Measurements from ENCODE around the gene DPH2. TPM values are rescaled to one million over a fixed set of nuclear protein-coding genes. Genes with fewer than 3 reads are reported as not detected.

Gene DPH2
- total RNA-seq, 1 donor from 2014 or later, result 69.3 TPM

DNA sequence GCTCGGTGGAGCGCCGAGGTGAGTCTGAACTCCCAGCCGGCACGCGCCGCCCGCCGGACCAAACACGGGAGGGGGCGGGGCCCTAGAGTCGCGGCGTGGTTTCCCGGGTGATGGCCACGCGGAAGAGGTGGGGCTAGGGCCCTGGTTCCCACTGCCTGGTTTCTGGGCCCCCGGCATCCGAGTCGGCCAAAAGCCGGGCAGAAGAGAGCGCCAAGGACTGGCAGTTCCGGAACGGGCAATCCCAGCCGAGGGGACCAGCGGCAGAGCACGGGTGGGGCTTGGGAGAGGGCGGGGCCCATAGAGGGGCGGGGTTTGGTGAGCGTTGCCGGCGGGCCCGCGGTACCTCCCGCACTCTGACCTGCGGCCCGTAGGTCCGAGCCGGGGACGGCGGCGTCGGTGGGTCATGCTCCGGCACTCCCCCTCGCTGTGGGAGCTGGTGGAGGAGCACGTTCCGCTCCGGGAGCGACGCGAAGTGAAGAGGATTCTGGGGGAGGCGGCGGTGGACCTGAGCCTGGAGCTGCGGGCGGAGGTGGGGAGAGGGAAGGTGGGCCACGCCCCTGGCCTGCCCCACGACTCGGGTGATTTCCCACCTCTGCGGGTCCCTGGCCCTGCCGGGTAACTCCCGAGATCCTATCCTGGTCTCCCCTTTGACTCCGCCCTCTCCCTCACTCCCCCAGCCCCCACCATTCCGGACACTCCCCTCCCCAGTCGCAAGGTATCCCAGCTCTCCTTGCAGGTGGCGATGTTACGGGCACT lies 21.8 kb downstream of the DPH2 start, which contains the start of gene CCDC24:
Gene CCDC24, plus strand, starts transcription at position 124 of the 756 bp plus-strand sequence. Its CDS starts 280 bp downstream, at position 404.
- peak; percentile 69 to 95 for DNase-seq (ENCODE audit: low spot score in 2 of 2)
- no peaks in the 10 kb centered on the region for H3K36me3 ChIP-seq
- H3K27ac ChIP-seq, result peak within 1 kb of the TSS; percentile 72 to 80
- intact Hi-C loops (cut with DNase I), result loop anchor here (1.0 to 10.0 kb wide), 5 partner anchors 17 to 1657 kb away; partner anchors contain the start of genes ATP6V0B, FOXJ3 and IPO13
- peak within 1 kb of the TSS; percentile 71 to 72 for H3K4me3 ChIP-seq
- H3K27me3 ChIP-seq, result no peaks in the 10 kb centered on the region
- peaks cover 10 to 20% of the 10 kb centered on the region in 2 donors for H3K4me1 ChIP-seq
- TF ChIP-seq, protein P1, sequence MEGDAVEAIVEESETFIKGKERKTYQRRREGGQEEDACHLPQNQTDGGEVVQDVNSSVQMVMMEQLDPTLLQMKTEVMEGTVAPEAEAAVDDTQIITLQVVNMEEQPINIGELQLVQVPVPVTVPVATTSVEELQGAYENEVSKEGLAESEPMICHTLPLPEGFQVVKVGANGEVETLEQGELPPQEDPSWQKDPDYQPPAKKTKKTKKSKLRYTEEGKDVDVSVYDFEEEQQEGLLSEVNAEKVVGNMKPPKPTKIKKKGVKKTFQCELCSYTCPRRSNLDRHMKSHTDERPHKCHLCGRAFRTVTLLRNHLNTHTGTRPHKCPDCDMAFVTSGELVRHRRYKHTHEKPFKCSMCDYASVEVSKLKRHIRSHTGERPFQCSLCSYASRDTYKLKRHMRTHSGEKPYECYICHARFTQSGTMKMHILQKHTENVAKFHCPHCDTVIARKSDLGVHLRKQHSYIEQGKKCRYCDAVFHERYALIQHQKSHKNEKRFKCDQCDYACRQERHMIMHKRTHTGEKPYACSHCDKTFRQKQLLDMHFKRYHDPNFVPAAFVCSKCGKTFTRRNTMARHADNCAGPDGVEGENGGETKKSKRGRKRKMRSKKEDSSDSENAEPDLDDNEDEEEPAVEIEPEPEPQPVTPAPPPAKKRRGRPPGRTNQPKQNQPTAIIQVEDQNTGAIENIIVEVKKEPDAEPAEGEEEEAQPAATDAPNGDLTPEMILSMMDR (IDR thresholded peaks at IDR 0.05), result no peak
- no peaks in the 10 kb centered on the region for H3K9me3 ChIP-seq

- intact Hi-C loops (cut with DNase I), result loop anchor here (5.0 to 10.0 kb wide), 2 partner anchors 45 to 1658 kb away; partner anchors contain the start of genes FOXJ3 and IPO13
- no peak for DNase-seq (ENCODE audit: low spot score in 2 of 2)
- Histone ChIP-seq H3K9me3 (no peaks in the 10 kb centered on the region), H3K4me3 (peak overlapping the region; percentile 71 to 72), H3K27me3 (no peaks in the 10 kb centered on the region), H3K27ac (peak overlapping the region; percentile 72 to 80), H3K36me3 (no peaks in the 10 kb centered on the region), H3K4me1 (peaks cover 10 to 22% of the 10 kb centered on the region in 2 donors)
- TF ChIP-seq, protein P1 (IDR thresholded peaks at IDR 0.05), result no peak
Measured at GRCh38 chr1:43992232-43992995, 22.6 kb downstream of the DPH2 start.

DNA sequence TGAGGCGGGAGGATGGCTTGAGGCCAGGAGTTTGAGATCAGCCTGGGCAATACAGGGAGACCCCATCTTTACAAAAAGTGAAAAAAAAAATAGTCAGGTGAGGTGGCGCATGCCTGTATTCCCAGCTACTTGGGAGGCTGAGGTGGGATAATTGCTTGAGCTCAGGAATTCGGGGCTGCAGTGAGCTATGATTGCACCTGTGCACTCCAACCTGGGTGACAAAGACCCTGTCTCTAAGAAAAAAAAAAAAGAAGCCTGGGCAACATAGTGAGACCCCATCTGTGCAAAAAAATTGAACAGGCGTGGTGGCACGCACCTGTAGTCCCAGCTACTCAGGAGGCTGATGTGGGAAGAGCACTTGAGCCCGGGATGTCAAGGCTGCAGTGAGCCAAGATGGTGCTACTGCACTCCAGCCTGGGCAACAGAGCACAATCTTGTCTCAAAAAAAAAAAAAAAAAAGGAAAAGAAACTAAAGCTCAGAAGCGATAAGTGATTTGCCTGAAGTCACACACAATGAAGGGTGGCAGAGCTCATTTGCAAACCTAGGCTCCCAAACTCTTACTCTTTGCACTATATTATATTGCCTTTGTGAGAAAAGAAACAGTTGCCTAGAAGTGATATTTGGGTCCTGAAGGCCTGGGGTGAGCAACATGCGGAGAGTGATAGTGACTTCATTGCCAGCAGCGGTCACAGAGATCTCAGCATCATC lies 23.6 kb downstream of the DPH2 start:
- Histone ChIP-seq H3K36me3 (no peaks in the 10 kb centered on the region), H3K4me3 (no peak overlapping the region), H3K4me1 (peaks cover 10 to 22% of the 10 kb centered on the region in 2 donors), H3K9me3 (no peaks in the 10 kb centered on the region), H3K27me3 (no peaks in the 10 kb centered on the region), H3K27ac (no peak overlapping the region)
- intact Hi-C loops (cut with DNase I), result loop anchor here (5.0 to 10.0 kb wide), 2 partner anchors 46 to 1659 kb away; partner anchors contain the start of genes FOXJ3 and IPO13
- TF ChIP-seq, protein P1 (IDR thresholded peaks at IDR 0.05), result no peak
- DNase-seq (ENCODE audit: low spot score in 2 of 2), result no peak

GRCh38 chr1:43994071-43994470 lies 24.3 kb downstream of the DPH2 start:
- intact Hi-C loops (cut with DNase I), result loop anchor here (5.0 to 10.0 kb wide), 2 partner anchors 47 to 1659 kb away; partner anchors contain the start of genes FOXJ3 and IPO13
- TF ChIP-seq, protein P1 (IDR thresholded peaks at IDR 0.05), result no peak
- no peaks in the 10 kb centered on the region for H3K36me3 ChIP-seq
- H3K4me1 ChIP-seq, result peaks cover 10 to 22% of the 10 kb centered on the region in 2 donors
- no peak overlapping the region for H3K27ac ChIP-seq
- no peaks in the 10 kb centered on the region for H3K9me3 ChIP-seq
- H3K4me3 ChIP-seq, result no peak overlapping the region
- DNase-seq (ENCODE audit: low spot score in 2 of 2), result no peak
- no peaks in the 10 kb centered on the region for H3K27me3 ChIP-seq

Measured in ascending aorta (tissue), 2 donors.